22Rv1 (cell line): Measurements from ENCODE around the gene ZDHHC1.

Source experiments
- ZFX ChIP-seq: fragments of 450-650 bp; IDR thresholded peaks from 2 replicates; pipeline ENCODE4 v1.6.1; 2017; ENCODE audit warnings: antibody characterized with exemption, borderline replicate concordance
- TF ChIP-seq, protein P1 (sequence below): fragments of 450-650 bp; IDR thresholded peaks from 2 replicates; pipeline ENCODE4 v1.5.1; 2017; ENCODE audit warnings: mild to moderate bottlenecking

DNA sequence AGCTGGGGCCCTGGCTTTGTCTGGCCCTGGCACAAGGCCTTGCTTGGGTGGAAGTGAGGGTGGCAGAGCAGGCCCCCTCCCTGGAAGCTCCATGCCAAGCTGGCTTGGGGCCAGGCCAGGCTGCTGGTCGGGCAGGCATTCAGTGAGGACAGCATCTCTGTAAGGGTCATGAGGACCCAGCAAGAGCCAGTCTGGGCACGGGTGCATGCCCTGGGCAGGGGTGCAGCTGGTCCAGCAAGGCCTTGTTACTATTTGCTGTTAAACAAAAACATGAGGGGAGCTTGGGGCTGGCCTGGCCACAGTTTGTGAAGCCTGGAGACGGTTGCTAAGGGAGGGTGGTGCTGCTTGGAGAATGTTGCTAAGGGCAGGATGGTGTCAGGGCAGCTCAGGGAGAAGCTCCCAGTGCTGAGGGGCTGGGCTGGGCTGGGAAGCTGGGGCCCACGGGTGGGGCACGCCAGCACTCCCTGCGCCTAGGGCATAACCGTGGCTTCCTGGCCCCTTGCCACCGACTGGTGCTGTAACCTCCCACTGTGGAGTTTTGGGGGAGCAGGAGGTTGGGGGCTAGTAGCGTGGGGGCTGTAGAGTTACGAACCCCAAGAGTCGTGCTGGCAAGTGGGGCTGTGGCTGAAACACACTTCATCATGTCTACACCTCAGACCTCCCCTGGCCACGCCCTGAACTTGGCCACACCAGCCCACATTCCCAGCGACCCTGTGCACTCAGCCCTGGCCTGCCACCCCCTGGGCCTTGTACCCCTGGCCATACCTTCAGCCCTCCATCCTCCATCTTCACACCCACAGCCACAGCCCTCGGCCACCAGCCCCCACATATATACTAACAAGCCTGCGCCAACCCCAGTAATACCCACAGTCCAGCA is 24.6 kb downstream of the ZDHHC1 start:
- TF ChIP-seq, protein P1, sequence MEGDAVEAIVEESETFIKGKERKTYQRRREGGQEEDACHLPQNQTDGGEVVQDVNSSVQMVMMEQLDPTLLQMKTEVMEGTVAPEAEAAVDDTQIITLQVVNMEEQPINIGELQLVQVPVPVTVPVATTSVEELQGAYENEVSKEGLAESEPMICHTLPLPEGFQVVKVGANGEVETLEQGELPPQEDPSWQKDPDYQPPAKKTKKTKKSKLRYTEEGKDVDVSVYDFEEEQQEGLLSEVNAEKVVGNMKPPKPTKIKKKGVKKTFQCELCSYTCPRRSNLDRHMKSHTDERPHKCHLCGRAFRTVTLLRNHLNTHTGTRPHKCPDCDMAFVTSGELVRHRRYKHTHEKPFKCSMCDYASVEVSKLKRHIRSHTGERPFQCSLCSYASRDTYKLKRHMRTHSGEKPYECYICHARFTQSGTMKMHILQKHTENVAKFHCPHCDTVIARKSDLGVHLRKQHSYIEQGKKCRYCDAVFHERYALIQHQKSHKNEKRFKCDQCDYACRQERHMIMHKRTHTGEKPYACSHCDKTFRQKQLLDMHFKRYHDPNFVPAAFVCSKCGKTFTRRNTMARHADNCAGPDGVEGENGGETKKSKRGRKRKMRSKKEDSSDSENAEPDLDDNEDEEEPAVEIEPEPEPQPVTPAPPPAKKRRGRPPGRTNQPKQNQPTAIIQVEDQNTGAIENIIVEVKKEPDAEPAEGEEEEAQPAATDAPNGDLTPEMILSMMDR: no peak
- no peak for TF ChIP-seq ZFX
